ENCODE data around the gene HOGA1.

DNA sequence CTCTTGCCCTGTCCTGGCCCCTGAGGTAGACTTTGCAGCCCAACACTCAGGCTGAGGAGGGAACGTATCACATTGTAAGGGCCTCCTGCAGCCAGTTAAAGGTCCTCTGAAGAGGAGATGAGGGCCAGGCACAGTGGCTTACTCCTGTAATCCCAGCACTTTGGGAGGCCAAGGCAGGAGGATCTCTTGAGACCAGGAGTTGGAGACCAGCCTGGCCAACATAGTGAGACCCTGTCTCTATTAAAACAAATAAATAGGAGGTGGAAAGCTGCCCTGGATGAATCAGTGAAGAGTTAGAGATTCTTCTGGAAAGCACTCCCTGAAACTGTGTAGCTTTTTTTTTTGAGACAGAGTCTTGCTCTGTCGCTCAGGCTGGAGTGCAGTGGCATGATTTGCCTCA, 3.0 kb downstream of the HOGA1 start:
- TF ChIP-seq, protein P1, sequence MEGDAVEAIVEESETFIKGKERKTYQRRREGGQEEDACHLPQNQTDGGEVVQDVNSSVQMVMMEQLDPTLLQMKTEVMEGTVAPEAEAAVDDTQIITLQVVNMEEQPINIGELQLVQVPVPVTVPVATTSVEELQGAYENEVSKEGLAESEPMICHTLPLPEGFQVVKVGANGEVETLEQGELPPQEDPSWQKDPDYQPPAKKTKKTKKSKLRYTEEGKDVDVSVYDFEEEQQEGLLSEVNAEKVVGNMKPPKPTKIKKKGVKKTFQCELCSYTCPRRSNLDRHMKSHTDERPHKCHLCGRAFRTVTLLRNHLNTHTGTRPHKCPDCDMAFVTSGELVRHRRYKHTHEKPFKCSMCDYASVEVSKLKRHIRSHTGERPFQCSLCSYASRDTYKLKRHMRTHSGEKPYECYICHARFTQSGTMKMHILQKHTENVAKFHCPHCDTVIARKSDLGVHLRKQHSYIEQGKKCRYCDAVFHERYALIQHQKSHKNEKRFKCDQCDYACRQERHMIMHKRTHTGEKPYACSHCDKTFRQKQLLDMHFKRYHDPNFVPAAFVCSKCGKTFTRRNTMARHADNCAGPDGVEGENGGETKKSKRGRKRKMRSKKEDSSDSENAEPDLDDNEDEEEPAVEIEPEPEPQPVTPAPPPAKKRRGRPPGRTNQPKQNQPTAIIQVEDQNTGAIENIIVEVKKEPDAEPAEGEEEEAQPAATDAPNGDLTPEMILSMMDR (IDR thresholded peaks at IDR 0.05), result no peak
- no peak for TF ChIP-seq POLR2AphosphoS5 (IDR thresholded peaks at IDR 0.05; ENCODE audit: low read depth, low read length)

All from Panc1 (cell line).